PC-9 (cell line): ENCODE data around the gene HTT.

Source experiments
- CTCF ChIP-seq: fragments of 200-600 bp; sonication (generic); conservative IDR thresholded peaks from 2 replicates; pipeline ENCODE4 v1.6.1; 2017; ENCODE audit warnings: mixed run types, antibody characterized with exemption, mild to moderate bottlenecking, moderate library complexity
- EZH2 ChIP-seq: fragments of 200-600 bp; sonication (generic); IDR thresholded peaks from 2 replicates; pipeline ENCODE4 v1.8.0; 2017; ENCODE audit warnings: antibody characterized with exemption, low read depth

GRCh38 chr4:3221184-3221494 lies 146.7 kb downstream of the HTT start:
- no peak for TF ChIP-seq CTCF
- TF ChIP-seq EZH2: no peak
